GM13976 (cell line): ENCODE data around the gene NCOR1.

Experiments
- DNase-seq: peaks from one replicate; pipeline ENCODE4 v3.0.0; 2012; ENCODE audit warnings: low spot score
- in situ Hi-C: fragments of 300-500 bp; cut with MboI; formaldehyde crosslinking; loops from one replicate; pipeline ENCODE4 v1.12.0; 2022; ENCODE audit warnings: low sequenced_read_pairs, mixed read lengths, inconsistent platforms; ENCODE audit not compliant: unreplicated experiment
- TF ChIP-seq, protein P1 (sequence below): IDR thresholded peaks from 2 replicates; pipeline ENCODE4 v1.5.1; 2012; ENCODE audit warnings: borderline replicate concordance, mild to moderate bottlenecking; ENCODE audit not compliant: insufficient read depth; ENCODE audit errors: extremely low read depth, missing control alignments, control extremely low read depth

Gene NCOR1

GRCh38 chr17:16254773-16255400 lies 39.6 kb upstream of the NCOR1 start:
- TF ChIP-seq, protein P1, sequence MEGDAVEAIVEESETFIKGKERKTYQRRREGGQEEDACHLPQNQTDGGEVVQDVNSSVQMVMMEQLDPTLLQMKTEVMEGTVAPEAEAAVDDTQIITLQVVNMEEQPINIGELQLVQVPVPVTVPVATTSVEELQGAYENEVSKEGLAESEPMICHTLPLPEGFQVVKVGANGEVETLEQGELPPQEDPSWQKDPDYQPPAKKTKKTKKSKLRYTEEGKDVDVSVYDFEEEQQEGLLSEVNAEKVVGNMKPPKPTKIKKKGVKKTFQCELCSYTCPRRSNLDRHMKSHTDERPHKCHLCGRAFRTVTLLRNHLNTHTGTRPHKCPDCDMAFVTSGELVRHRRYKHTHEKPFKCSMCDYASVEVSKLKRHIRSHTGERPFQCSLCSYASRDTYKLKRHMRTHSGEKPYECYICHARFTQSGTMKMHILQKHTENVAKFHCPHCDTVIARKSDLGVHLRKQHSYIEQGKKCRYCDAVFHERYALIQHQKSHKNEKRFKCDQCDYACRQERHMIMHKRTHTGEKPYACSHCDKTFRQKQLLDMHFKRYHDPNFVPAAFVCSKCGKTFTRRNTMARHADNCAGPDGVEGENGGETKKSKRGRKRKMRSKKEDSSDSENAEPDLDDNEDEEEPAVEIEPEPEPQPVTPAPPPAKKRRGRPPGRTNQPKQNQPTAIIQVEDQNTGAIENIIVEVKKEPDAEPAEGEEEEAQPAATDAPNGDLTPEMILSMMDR, result no peak
- DNase-seq, result no peak
- in situ Hi-C loops, result no loop called here

DNA sequence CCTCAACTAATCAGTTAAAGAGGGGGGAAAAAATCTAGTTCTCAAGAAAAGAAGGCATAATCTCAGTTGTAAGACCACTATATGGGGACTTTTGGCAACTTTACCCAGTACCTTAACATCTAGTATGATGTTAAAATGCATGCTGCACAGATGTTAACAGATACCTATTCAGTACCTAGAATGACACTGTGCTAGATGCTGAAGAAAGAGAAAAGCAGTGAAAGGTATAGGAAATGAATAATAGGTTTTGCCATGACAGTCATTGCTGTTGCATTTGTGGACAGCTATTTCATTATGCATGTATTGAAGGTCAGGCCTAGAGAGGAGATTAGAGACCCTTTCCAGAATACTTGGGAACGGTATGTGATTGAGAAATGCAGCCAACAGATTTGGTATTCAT lies 36.2 kb upstream of the NCOR1 start:
- DNase-seq, result no peak
- TF ChIP-seq, protein P1, result no peak
- in situ Hi-C loops, result no loop called here

DNA sequence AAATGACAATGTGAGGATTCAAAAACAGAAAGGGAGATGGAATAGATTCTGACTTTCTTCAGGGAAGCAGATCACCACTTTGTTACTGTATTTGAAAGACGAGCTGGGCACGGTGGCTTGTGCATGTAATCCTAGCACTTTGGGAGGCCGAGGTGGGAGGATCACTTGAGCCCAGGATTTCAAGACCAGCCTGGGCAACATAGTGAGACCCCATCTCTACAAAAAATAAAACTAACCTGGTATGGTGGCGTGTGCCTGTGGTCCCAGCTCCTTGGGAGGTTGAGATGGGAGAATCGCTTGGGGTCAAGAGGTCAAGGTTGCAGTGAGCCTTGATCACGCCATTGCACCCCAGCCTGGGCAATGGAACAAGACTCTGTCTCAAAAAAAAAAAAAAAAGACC lies 35.7 kb upstream of the NCOR1 start:
- TF ChIP-seq, protein P1, result no peak
- no peak for DNase-seq
- in situ Hi-C loops, result no loop called here

- in situ Hi-C loops, result no loop called here
- DNase-seq, result no peak
- TF ChIP-seq, protein P1, result no peak
Measured at GRCh38 chr17:16250635-16251034, 35.3 kb upstream of the NCOR1 start.

DNA sequence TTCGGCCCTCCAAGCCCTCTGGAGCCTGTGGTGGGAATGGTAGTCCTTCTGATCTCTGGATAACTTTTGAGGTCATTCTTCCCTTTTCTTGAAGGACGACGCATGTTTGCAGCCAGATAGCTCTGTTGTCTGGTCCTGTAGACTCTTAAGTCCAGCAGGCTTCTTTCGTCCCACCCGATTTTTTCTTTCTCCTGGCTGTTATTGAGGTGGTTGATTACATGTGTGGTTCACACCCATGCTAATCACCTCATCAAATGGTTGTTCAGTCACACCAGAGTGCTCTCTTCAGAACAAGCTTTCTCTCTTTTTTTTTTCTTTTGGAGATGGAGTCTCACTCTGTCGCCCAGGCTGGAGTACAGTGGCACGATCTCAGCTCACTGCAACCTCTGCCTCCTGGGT lies 32.3 kb upstream of the NCOR1 start:
- TF ChIP-seq, protein P1, result no peak
- in situ Hi-C loops, result no loop called here
- DNase-seq, result no peak

GRCh38 chr17:16243801-16244567 lies 28.6 kb upstream of the NCOR1 start:
- no peak for DNase-seq
- TF ChIP-seq, protein P1, result no peak
- in situ Hi-C loops, result no loop called here

- TF ChIP-seq, protein P1, result no peak
- in situ Hi-C loops, result no loop called here
- DNase-seq, result no peak
Measured at GRCh38 chr17:16243385-16243784, 28.1 kb upstream of the NCOR1 start.
